ENCODE measurements around the gene SMIM45.

- TF ChIP-seq SP1 (IDR thresholded peaks at IDR 0.05; ENCODE audit: low read depth, low read length) (no peak), RXRA (IDR thresholded peaks at IDR 0.05; ENCODE audit: insufficient read depth, low read depth, low read length) (no peak), TEAD4 (IDR thresholded peaks at IDR 0.05; ENCODE audit: low read depth, low read length) (no peak)
- TF ChIP-seq, protein P1, sequence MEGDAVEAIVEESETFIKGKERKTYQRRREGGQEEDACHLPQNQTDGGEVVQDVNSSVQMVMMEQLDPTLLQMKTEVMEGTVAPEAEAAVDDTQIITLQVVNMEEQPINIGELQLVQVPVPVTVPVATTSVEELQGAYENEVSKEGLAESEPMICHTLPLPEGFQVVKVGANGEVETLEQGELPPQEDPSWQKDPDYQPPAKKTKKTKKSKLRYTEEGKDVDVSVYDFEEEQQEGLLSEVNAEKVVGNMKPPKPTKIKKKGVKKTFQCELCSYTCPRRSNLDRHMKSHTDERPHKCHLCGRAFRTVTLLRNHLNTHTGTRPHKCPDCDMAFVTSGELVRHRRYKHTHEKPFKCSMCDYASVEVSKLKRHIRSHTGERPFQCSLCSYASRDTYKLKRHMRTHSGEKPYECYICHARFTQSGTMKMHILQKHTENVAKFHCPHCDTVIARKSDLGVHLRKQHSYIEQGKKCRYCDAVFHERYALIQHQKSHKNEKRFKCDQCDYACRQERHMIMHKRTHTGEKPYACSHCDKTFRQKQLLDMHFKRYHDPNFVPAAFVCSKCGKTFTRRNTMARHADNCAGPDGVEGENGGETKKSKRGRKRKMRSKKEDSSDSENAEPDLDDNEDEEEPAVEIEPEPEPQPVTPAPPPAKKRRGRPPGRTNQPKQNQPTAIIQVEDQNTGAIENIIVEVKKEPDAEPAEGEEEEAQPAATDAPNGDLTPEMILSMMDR (IDR thresholded peaks at IDR 0.05; ENCODE audit: control extremely low read depth in 1 of 3, insufficient read depth in 1 of 3, low read depth in 1 of 3, low read length in 3 of 3): no peak
These were observed 18.7 kb downstream of the SMIM45 start for GRCh38 chr22:41970601-41971000.

Measured in H1 (cell line).